SIG-M5 treated with dmso at 0.1 percent for 504 hours (cell line): ENCODE data around the gene POLR2B.
A peak's percentile ranks its signal among the peaks of the same experiment; 100 is the strongest.
"Not testable (repeated sequence)": the region's sequence is repeated elsewhere in the genome, so short reads cannot be mapped to it uniquely, and the experiment has no call there.

Experiments used
- DNase-seq: peaks from one replicate; lab custom pipeline; 2025; ENCODE audit not compliant: unreplicated experiment; lab: John Stamatoyannopoulos, UW

The POLR2B gene

GRCh38 chr4:56978750-56979303 is at the start of gene POLR2B:
Gene POLR2B, plus strand, starts transcription at chr4:56978896. Its CDS starts 90 bp downstream, at chr4:56978986.
- DNase-seq, result peak; percentile 95

- no peak for DNase-seq
These were observed 48.1 kb upstream of the POLR2B start for GRCh38 chr4:56930638-56931037.

- DNase-seq, result no peak
These were observed 46.8 kb upstream of the POLR2B start for GRCh38 chr4:56931924-56932323.

GRCh38 chr4:56937262-56937661 is 41.4 kb upstream of the POLR2B start:
- no peak for DNase-seq

- not testable (repeated sequence) for DNase-seq
These were observed 38.9 kb upstream of the POLR2B start for GRCh38 chr4:56939826-56940225.

GRCh38 chr4:56940403-56940802 is 38.3 kb upstream of the POLR2B start:
- DNase-seq, result no peak

GRCh38 chr4:56940971-56941370 is 37.7 kb upstream of the POLR2B start:
- DNase-seq, result no peak

- no peak for DNase-seq
These were observed 37.3 kb upstream of the POLR2B start for GRCh38 chr4:56941403-56941802.

- DNase-seq, result no peak
These were observed 24.8 kb upstream of the POLR2B start for GRCh38 chr4:56953680-56954520.

GRCh38 chr4:56958111-56958517 is 20.6 kb upstream of the POLR2B start:
- peak; percentile 98 for DNase-seq

- DNase-seq, result no peak
These were observed 19.6 kb upstream of the POLR2B start for GRCh38 chr4:56959100-56959499.

- DNase-seq, result no peak
These were observed 17.6 kb upstream of the POLR2B start for GRCh38 chr4:56961107-56961500.

- no peak for DNase-seq
These were observed 7.3 kb upstream of the POLR2B start for GRCh38 chr4:56971383-56971782.

GRCh38 chr4:56972389-56972788 is 6.3 kb upstream of the POLR2B start:
- no peak for DNase-seq

- DNase-seq, result no peak
These were observed 5.9 kb upstream of the POLR2B start for GRCh38 chr4:56972809-56973208.

- DNase-seq, result no peak
These were observed 5.4 kb upstream of the POLR2B start for GRCh38 chr4:56973336-56973735.

- DNase-seq, result no peak
These were observed 2.3 kb upstream of the POLR2B start for GRCh38 chr4:56976283-56976836.

GRCh38 chr4:56976837-56977320 is 1.8 kb upstream of the POLR2B start:
- DNase-seq, result no peak

- peak; percentile 96 for DNase-seq
These were observed 1.2 kb upstream of the POLR2B start, which contains the start of gene NOA1 for GRCh38 chr4:56977321-56978012. Gene NOA1, minus strand, starts transcription at chr4:56977606. Its CDS starts 21 bp downstream, at chr4:56977585.

- DNase-seq, result no peak
These were observed 851 bp downstream of the POLR2B start for GRCh38 chr4:56979421-56980072.

- no peak for DNase-seq
These were observed 3.1 kb downstream of the POLR2B start for GRCh38 chr4:56981795-56982201.
